NOMO-1 treated with dmso at 0.1 percent for 144 hours (cell line): ENCODE data around the gene TRIP10.

Source experiments
- DNase-seq: peaks from one replicate; lab custom pipeline; 2025; ENCODE audit not compliant: unreplicated experiment; lab: John Stamatoyannopoulos, UW

Gene TRIP10

DNA sequence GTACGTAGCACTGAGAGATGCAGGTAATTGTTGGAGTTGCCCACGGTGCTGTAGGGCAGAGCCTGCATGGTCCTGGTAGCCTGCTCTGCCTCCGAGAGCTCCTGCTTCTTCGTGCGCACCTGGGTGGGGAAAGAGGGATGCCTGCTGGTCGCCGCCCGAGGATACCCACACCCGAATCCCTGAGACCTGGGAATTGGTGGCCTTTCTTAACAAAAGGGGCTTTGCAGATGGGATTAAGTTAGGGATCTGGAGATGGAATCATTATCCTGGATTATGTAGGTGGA is 28.5 kb upstream of the TRIP10 start:
- DNase-seq: no peak

DNA sequence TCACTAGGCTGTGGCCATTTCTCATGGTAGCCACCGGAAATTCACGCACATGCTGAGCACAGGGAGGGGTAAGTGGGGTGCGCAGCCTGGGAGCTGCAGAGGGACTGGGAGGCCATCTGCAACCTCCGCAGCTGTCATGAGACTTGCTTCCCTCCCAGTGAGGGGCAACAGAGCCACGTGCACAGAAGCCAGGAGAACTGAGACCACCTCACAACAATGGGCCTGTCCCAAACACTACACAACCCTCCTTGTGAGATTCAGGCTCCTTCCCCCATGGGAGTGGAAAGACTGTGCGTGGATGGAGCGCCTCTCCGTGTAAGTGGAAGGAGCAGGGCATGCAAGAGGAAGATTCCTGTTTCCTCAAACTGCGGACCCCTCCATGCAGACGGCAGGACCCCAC is 27.9 kb upstream of the TRIP10 start:
- DNase-seq: no peak

DNA sequence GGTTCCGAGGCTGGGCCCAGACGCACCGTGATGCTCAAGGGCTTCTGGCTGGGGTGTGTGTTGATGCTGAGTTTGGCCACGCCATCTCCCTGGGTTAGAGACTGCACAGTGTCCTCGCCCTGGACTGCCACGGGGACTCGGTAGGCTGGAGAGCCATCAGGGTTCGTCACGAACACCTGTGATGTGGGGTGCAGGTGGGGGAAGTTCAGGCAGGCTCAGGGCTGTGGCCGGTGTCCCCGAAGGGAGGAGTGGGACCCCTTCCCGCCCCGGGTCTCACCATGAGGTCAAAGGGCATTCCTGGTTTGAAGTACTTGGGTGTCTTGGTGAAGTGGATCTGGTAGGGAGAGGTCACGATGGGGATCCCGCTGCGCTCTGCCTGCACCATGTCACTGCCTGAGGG is 27.2 kb upstream of the TRIP10 start:
- DNase-seq: no peak

DNA sequence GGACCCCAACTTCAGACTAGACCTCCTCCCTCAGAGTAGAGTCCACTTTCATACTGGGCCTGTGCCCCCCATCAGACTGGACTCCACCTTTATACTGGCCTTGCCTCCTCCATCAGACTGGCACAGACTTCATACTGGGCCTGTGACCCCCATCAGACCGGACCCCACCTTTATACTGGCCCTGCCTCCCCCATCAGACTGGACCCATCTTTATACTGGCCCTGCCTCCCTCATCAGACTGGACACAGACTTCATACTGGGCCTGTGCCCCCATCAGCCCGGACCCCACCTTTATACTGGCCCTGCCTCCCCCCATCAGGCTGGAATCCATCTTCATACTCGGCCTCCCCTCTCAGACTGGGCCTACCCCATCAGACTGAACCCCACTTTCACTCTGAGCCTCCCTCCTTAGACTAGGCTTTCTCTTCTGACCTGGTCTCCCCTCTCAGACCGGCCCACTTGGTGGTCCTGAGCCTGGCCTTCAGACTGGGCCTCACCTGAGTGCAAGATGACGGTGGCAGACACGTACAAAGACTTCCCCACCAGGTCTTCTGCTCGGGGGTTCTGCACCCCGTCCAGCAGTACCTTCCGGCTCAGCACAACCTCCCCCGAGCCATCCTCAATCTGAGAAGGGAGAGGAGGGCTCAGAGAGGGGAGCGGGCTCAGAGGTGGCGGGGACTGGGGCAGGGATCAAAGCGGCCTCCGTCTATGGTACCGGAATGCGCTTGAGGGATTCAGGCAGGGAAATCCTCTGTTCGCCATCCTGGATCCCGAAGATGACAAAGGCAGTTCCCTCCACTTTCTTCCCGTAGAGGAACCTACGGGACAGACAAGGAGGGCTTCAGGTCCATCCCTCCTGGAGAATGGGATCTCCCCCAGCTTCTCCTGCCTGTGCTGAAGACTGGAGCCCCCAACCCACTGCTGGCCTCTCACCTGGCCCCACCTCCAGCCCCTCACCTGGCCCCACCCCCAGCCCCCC is 26.5 kb upstream of the TRIP10 start:
- no peak for DNase-seq

DNA sequence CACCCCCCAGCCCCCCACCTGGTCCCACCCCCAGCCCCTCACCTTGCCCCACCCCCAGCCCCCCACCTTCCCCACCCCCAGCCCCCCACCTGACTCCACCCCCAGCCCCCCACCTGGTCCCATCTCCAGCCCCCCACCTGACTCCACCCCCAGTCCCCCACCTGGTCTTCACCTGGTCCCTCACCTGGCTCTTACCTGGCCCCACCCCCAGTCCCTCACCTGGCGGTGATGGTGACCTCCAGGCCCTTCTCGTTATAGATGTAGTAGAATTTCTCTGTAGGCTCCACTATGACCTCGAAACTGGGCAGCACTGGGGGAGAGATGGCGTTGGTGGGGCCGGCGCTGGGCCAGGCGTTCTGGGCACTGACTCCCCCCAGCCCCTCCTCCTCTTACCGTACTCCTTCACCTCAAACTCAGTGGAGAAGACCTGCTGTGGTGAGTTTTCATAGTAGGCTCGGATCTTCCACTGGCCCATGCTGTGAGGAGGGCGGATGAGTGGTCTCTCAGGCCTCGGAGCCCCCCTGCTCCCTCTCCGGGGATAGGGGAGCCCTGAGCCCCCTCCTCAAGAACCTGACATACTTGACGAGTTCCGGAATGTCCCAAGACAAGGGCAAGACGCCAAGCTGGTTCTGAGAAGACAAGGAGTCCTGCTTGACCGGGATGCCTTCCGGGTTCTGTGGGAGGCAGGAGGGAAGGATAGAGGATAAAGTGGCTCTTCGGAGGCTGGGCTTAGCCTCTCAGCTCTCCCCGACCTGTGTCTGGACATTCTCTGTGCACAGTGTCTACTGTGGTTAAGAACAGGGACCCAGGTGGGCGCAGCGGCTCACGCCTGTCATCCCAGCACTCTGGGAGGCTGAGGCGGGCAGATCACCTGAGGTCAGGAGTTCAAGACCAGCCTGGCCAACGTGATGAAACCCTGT is 25.4 kb upstream of the TRIP10 start:
- no peak for DNase-seq

DNA sequence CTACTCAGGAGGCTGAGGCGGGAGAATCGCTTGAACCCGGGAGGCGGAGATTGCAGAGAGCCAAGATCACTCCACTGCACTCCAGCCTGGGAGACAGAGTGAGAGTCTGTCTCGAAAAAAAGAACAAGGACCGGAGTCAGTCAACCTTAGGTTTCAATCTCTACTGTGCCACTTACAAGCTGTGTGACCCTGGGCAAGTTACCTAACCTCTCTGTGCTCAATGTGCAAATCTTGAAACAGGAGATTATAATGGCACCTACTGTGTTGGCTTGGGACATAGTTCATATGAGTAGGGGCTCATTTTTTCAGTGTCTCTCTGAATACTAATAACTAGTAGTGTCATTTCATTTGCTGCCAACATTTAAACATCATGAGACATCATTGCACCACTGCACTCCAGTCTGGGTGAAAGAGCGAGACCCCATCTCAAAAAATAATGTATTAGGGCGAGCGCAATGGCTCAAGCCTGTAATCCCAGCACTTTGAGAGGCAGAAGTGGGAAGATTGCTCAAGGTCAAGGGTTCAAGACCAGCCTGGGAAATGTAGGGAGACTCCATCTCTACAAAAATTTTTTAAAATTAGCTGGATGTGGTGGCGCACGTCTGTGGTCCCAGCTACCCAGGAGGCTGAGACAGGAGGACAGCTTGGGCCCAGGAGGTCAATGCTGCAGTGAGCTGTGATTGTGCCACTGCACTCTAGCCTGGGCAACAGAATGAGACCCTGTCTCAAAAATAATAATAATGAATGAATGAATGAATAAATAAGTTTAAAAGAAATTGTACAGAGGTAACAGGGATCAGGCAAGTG is 24.5 kb upstream of the TRIP10 start:
- no peak for DNase-seq

DNA sequence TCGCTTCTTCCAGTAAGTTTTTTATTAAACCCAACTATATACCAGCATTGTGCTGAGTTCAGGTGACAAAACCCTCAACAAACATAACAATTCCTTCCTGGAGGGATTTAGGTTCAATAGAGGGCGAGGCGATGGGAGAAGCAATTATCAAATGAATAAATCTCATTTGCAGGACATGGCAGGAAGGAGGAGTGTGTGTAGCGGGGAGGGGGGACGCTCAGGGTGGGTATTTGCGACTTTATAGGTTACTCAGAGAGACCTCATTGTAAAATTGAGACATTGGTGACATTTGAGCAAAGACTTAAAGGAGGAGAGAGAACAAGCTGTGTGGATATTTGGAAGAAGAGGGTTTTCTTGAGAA is 22.9 kb upstream of the TRIP10 start:
- DNase-seq: no peak

DNA sequence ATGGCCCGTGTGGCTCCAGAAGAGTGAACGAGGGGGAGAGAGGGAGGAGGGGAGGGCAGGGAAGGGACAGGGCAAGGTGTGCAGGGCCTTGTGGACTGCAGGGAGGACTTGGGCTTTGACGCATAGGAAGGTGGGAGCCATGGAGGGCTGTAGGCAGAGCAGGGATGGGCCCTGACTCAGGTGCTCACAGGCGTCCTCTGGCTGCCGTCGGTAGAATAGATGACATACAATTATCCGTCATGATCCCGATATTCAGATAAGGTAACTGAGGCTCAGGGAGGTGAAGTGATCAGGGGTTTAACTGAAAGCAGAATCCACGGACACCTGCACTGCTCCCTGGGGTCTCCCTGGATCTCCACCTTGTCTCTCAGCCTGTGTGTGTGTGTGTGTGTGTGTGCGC is 22.4 kb upstream of the TRIP10 start:
- no peak for DNase-seq

DNA sequence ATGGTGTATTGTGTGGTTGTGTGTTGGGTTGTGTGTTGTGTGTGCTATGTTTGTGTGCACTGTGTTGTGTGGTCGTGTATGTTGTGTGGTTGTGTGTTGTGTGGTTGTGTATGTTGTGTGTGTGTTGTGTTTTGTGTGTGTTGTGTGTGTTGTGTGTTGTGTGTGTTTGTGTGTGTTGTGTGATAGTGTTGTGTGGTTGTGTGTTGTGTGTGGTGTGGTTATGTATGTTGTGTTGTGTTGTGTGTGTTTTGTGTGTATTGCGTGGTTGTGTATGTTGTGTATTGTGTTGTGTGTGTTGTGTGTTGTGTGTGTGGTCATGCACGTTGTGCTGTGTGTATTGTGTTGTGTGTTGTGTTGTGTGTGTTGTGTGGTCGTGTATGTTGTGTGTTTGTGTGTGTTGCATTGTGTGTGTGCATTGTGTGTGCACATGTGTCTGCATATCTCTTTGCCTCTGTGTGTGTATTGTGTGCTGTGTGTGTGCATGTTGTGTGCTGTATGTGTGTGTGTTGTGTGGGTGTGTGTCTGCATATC is 22.0 kb upstream of the TRIP10 start:
- no peak for DNase-seq

DNA sequence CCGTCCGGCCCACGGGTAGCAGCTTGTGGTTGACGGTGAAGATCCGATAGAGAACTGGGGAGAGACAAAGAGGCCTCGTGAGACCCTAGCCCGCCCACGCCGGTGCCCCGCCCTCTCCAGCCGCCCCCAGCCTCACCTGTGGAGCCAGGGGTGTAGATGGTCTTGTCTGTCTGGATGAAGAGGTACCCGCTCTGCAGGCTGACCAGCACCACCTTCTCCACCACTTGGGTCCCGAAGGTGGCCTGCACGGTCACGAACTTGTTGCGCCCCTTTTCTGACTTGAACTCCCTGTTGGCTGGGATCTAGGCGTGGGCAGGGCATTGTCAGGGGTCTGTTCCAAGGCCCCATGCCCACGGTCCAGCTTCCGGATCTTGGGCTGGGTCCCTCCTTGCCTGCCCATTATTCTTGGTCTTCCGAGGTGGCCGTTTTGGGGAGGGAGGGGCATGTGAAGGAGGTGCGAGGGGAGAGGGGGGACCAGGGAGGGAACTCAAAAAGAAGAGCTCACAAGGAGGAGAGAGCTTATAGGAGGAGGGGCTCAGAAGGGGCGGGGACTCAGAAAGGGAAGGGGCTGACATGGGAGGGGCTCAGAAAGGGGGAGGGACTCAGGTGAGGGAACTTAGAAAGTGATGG is 21.3 kb upstream of the TRIP10 start:
- no peak for DNase-seq

DNA sequence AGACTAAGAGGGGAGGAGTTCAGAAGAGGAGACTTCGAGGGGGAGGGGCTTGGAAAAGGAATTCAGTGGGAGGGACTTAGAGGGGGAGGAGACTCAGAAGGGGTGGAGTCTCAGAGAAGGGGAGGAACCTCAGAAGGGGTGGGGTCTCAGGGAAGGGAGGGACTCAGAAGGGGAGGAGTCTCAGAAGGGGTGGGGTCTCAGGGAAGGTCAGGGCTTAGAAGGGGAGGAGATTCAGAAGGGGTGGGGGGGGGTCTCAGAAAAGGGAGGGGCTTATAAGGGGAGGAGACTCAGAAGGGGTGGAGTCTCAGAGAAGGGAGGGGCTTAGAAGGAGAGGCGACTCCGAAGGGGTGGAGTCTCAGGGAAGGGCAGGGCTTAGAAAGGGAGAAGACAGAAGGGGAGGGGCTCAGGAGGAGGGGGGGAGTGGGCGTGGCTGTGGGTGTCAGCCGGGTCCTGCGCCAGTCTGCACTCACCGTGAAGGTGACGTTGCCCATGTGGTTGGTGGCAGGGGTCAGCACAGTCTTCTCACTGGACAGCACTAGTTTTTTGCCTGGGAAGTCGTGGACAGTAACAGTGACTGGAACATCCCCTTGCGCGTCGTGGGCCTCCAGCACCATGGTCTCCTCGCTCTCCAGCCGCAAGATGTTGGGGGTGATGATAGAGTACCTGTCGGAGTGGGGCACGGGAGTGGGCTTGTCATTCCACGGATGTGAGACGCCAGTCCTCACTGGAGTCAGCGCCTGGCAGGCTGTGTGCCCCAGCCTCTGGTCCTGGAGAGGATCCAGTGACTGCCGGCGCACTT is 20.5 kb upstream of the TRIP10 start:
- DNase-seq: no peak

DNA sequence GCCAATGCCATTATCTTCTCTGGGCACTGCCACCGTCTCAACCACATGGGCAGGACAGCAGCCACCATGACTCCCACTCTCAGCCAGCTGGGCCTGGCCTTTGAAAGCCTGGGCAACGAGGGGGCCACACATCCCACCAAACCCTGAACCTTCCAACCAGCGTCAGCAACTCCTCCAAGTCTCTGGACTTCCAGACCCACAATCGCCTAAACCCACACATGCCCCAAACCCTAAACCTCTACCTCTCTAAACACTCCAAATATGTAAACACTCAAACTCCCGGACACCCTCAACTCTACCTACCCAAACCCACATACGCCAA is 20.0 kb upstream of the TRIP10 start:
- no peak for DNase-seq

DNA sequence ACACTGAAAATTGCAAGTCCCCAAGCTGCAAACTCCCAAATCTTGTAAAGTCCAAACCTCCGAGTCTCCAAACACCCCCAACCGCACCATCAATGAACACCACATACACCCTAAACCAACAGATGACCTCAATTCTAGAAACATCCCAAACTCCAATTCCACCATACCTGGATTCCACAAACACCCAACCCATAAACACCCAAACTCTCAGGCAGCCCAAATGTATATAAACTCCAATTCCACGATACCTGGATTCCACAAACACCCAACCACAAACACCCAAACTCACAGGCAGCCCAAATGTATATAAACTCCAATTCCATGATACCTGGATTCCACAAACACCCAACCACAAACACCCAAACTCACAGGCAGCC is 19.5 kb upstream of the TRIP10 start:
- DNase-seq: no peak

DNA sequence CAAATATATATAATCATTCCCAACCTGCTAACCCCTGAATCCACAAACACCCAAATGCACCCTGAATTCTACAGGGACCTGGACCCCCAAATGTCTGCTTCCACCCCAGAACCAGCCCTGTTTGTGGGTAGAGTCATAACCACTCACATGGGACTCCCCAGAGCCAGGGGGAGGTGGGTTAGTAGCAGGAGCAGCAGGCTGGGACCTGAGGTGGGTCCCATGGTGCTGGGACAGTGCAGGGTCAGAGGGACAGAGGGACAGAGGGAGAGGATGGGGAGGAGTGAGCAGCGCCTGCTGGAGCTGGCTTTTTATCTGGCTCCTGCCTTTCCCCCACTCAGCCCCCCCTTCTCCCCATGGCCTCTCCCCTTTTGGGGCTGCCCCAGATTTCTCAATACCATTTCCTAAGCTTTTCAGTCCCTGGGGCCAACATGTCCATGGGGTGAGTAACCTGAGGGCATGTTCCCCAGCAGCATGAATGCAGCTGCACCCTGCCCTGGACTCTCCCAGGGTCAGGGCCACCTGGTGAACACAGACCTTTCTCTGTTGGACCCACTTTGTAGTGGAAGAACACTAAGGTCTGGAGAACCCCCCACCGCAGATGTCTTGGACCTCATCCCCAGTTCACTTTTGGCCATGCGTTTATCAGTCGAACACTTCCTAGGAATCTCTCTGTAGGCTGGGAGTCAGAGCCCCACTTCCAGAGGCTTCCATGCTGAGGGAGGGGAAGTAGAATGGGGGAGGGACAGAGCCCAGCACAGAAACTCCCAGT is 18.9 kb upstream of the TRIP10 start, which contains the start of gene C3:
TSS of gene C3 (minus strand) at position 282 of the 769 bp plus-strand sequence. CDS start at position 221, 61 bp downstream.
- DNase-seq: peak; percentile 33

DNA sequence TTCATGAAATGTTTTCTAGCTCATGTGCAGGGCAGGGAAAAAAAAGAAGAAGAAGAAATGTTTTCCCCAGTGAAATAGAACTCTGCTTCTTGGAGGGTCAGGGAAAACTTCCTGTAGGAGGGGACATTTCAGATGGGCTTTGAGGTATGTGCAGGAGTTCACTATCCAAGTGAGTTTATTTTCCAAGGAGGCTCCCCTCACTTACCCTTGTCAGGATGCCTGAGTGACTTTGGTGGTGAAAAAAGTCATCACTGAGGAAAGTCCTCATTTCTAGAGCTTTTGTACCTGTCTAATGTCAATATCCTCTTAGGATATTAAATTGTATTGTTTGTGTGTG is 18.4 kb upstream of the TRIP10 start:
- no peak for DNase-seq

DNA sequence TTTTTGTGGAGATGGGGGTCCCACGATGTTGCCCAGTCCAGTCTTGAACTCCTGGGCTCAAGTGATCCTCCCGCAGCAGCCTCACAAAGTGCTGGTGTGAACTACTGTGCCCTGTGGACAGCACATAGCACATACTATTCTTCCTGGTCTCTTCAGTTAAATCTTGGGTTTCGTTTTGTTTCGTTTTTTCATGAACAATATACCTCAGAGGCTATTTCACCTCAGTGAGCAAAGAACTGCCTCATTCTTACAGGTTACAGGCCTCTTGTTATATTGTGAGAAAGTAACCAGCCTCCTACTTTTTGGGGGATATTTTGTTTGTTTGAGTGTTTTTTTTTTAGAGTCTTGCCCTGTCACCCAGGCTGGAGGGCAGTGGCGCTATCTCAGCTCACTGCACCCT is 17.7 kb upstream of the TRIP10 start:
- no peak for DNase-seq

DNA sequence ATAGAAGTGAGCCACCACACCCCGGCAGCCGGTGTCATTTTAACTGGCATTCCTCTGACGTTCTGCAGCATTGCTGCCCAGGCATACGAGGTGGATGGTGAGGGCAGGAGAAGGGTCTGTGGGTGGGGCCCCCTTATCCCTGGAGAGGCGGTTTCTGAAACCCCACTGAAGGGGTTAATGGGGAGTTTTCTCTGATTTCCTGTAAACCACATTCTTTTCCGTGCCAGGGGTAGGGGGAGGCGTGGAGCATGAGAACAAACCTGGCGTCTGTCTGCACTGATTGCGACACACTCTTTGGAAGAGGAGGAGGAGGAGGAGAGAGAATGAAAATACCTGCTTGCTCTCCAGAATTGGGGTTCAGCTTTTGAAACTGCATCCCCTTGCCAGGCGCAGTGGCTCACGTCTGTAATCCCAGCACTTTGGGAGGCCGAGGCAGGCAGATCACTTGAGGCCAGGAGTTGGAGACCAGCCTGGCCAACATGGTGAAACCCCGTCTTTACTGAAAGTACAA is 16.3 kb upstream of the TRIP10 start:
- DNase-seq: no peak

DNA sequence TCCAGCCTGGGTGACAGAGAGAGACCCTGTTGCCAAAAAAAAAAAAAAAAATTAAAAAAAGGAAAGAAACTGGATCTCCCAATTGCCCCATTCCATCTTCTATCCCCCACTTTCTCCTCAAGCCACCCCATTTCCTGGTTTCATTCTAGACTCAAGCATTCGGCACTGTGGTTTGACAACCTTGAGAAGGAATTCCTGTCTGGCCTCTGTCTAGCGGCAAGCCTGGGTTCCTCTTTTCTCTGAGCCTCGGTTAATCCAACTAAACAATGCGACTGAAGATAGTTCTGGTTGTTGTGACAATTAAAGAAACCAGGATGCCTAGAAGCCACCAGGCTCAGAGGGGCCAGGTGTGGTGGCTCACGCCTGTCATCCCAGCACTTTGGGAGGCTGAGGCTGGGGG is 15.7 kb upstream of the TRIP10 start:
- peak; percentile 19 for DNase-seq
